Left ventricle myocardium inferior (tissue), 1 donor: ENCODE measurements around the gene KLHL29. TPM values are rescaled to one million over a fixed set of nuclear protein-coding genes. Genes with fewer than 3 reads are reported as not detected.

Source experiments
- DNase-seq: peaks from one replicate; pipeline ENCODE4 v3.0.0-alpha.2; 2020
- H3K27ac ChIP-seq: fragments of 200-600 bp; replicated peaks from 2 replicates; pipeline ENCODE4 v1.8.0; 2021
- H3K27me3 ChIP-seq: fragments of 200-600 bp; 2 replicates; pipeline ENCODE4 v1.8.0; 2021; ENCODE audit warnings: low read depth
- H3K36me3 ChIP-seq: fragments of 200-600 bp; 2 replicates; pipeline ENCODE4 v1.8.0; 2021
- H3K4me1 ChIP-seq: fragments of 200-600 bp; 2 replicates; pipeline ENCODE4 v1.8.0; 2021
- H3K4me3 ChIP-seq: fragments of 200-600 bp; 2 replicates; pipeline ENCODE4 v1.8.0; 2021; ENCODE audit warnings: mild to moderate bottlenecking, moderate library complexity
- H3K9me3 ChIP-seq: fragments of 200-600 bp; replicated peaks from 2 replicates; pipeline ENCODE4 v1.8.0; 2021
- CTCF ChIP-seq: fragments of 200-600 bp; IDR thresholded peaks from 2 replicates; pipeline ENCODE4 v1.8.0; 2021; ENCODE audit warnings: antibody characterized with exemption, mild to moderate bottlenecking, borderline replicate concordance
- intact Hi-C: fragments of 100-400 bp; cut with micrococcal nuclease; formaldehyde crosslinking; loops from one replicate; pipeline ENCODE4 v1.11.0; 2022
- total RNA-seq: library from RNA; stranded (reverse); fragmentation: NEBNext Ultra II Directional; extraction: Animal tissue kit (Norgen Biotek cat#: 25700); gene quantifications from one replicate; pipeline ENCODE4 v1.2.1, GENCODE V29; 2021
- donor health status: DM: no; HTN: yes; CAD: no; lungs with severe emphysema.

Gene KLHL29
- total RNA-seq, 1 donor from 2014 or later, result 1.1 TPM

DNA sequence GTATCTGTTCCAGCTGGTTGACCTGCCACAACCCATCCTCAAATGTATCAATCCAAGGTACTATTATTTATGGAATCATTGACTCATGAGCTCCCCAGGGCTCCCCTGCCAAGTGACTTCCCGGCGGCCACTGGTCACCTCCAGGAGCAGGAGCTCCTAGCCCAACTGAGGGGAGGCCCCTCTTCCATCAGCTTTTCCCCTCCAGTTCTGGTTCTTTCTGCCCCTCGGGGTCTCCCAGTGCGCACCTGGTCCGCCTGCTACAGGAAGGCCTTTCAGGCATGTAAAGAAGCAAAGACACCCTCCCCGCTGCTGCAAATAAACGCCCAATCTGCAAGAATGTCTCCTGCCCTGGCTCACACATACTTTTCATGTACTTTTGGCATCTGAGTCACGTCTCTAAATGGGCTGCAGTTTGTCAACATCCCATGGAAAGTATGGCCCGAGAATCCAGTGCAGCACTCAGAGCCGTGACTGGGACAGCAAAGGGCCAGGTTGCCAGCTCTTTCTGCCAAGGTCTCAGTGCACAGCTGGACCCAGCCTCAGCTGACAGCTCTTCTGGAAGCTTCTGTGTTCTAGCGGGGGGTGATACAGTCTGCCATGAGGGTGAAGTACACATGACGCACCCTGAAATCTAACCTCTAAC, 41.4 kb downstream of the KLHL29 start:
- Histone ChIP-seq H3K4me3 (no peak overlapping the region), H3K27me3 (no peaks in the 10 kb centered on the region), H3K36me3 (no peaks in the 10 kb centered on the region), H3K9me3 (no peaks in the 10 kb centered on the region), H3K4me1 (peaks cover 22% of the 10 kb centered on the region), H3K27ac (peak overlapping the region; percentile 46)
- peak; percentile 57 for DNase-seq
- no peak for TF ChIP-seq CTCF
- intact Hi-C loops, result no loop called here

GRCh38 chr2:23427350-23427749, 42.4 kb downstream of the KLHL29 start:
- no peaks in the 10 kb centered on the region for H3K9me3 ChIP-seq
- peak overlapping the region; percentile 46 for H3K27ac ChIP-seq
- intact Hi-C loops, result no loop called here

GRCh38 chr2:23427976-23428375, 43.0 kb downstream of the KLHL29 start:
- Histone ChIP-seq H3K27ac (no peak overlapping the region), H3K9me3 (no peaks in the 10 kb centered on the region), H3K4me1 (peaks cover 22% of the 10 kb centered on the region), H3K27me3 (peaks cover 8% of the 10 kb centered on the region), H3K4me3 (no peak overlapping the region), H3K36me3 (no peaks in the 10 kb centered on the region)
- no peak for TF ChIP-seq CTCF
- DNase-seq, result no peak
- intact Hi-C loops, result no loop called here

More at GRCh38 chr2:23427350-23427749, 42.4 kb downstream of the KLHL29 start:
- no peak for DNase-seq
- Histone ChIP-seq H3K27me3 (peaks cover 2% of the 10 kb centered on the region), H3K4me3 (no peak overlapping the region), H3K4me1 (peaks cover 22% of the 10 kb centered on the region), H3K36me3 (no peaks in the 10 kb centered on the region)
- no peak for TF ChIP-seq CTCF

- Histone ChIP-seq H3K4me1 (peaks cover 22% of the 10 kb centered on the region), H3K27ac (no peak overlapping the region)
- intact Hi-C loops, result no loop called here
These were observed 44.1 kb downstream of the KLHL29 start for GRCh38 chr2:23429036-23429435.

DNA sequence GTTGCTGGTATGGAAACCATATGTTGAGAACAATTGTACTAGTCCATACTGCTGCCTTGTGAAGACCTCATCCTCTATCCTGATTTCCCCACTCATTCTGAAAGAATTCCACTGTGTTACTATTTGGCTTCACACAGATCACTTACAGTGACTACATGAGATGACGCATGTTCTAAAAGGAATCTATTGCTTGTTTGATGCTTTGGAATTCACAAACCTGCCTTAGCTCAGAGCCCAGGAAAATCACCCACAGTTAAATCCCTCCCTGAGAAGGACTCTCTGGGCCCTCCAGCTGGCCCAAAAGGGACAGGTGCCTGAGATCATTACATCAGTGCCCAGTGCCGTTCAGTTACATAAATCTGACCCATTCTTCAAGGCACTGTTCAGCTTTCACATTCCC, 45.3 kb downstream of the KLHL29 start:
- Histone ChIP-seq H3K4me1 (peaks cover 20% of the 10 kb centered on the region), H3K36me3 (no peaks in the 10 kb centered on the region), H3K4me3 (no peak overlapping the region), H3K9me3 (no peaks in the 10 kb centered on the region), H3K27ac (no peak overlapping the region), H3K27me3 (peaks cover 16% of the 10 kb centered on the region)
- no peak for TF ChIP-seq CTCF
- intact Hi-C loops, result no loop called here
- no peak for DNase-seq

More at GRCh38 chr2:23429036-23429435, 44.1 kb downstream of the KLHL29 start:
- Histone ChIP-seq H3K36me3 (no peaks in the 10 kb centered on the region), H3K27me3 (peaks cover 16% of the 10 kb centered on the region), H3K4me3 (no peak overlapping the region), H3K9me3 (no peaks in the 10 kb centered on the region)
- TF ChIP-seq CTCF, result no peak
- no peak for DNase-seq
